Naive thymus-derived CD8-positive, alpha-beta T cell (primary cell): ENCODE measurements around the gene MEIOSIN. TPM values are rescaled to one million over a fixed set of nuclear protein-coding genes. Genes with fewer than 3 reads are reported as not detected.
A peak's percentile ranks its signal among the peaks of the same experiment; 100 is the strongest.

Experiments used
- ATAC-seq, 2 donors: fragments of 150-1000 bp; cut with Tn5 transposase in 1 of 2; sonication (Bioruptor Pico), chemical (Tn5 transposase) in 1 of 2; 1 replicate in 1 of 2; 2 replicates in 1 of 2; pipeline ENCODE4 v1.10.0; 2021; ENCODE audit warnings: mild to moderate bottlenecking in 2 of 2, moderate library complexity in 2 of 2
- POLR2A ChIA-PET: fragments of 350-600 bp; sonication (Branson Sonifier 250); formaldehyde crosslinking; loops from one replicate; lab custom pipeline; 2021; ENCODE audit warnings: antibody characterized with exemption; lab: Charles Lee
- DNase-seq, 10 donors: peaks; one replicate each; pipeline versions ENCODE4 v3.0.0 to v3.0.0-alpha.2; 2020 to 2022
- H3K27ac Mint-ChIP-seq, 10 donors: one replicate each; pipeline ENCODE4 v1.8.0; 2020 to 2022; ENCODE audit warnings: mild to moderate bottlenecking in 10 of 10, mixed read lengths in 10 of 10, moderate library complexity in 4 of 10, inconsistent platforms in 1 of 10
- H3K27me3 Mint-ChIP-seq, 5 donors: one replicate each; pipeline ENCODE4 v1.8.0; 2021 to 2022; ENCODE audit warnings: mixed read lengths in 5 of 5
- H3K36me3 Mint-ChIP-seq, 3 donors: one replicate each; pipeline ENCODE4 v1.8.0; 2020 to 2022; ENCODE audit warnings: mixed read lengths in 3 of 3, mild to moderate bottlenecking in 2 of 3, inconsistent platforms in 1 of 3
- H3K4me1 Mint-ChIP-seq, 4 donors: one replicate each; pipeline ENCODE4 v1.8.0; 2021 to 2022; ENCODE audit warnings: mixed read lengths in 4 of 4
- H3K4me3 Mint-ChIP-seq, 10 donors: one replicate each; pipeline ENCODE4 v1.8.0; 2020 to 2022; ENCODE audit warnings: mild to moderate bottlenecking in 10 of 10, mixed read lengths in 10 of 10, moderate library complexity in 6 of 10, inconsistent platforms in 1 of 10
- H3K9me3 Mint-ChIP-seq, 9 donors: one replicate each; pipeline ENCODE4 v1.8.0; 2020 to 2022; ENCODE audit warnings: mixed read lengths in 9 of 9, mild to moderate bottlenecking in 3 of 9, inconsistent platforms in 1 of 9, moderate library complexity in 1 of 9
- polyA plus RNA-seq, 3 donors: library from polyadenylated mRNA; unstranded; fragments of 300-500 nt; fragmentation: Illumina TruSeq; gene quantifications; one replicate each; pipeline ENCODE4 v1.2.3, GENCODE V29; 2021
- total RNA-seq, 8 experiments: library from RNA in 2 of 8; stranded (reverse) in 2 of 8; gene quantifications; one replicate each; pipeline ENCODE4 v1.2.3 and lab custom pipeline; 2021 to 2026

MEIOSIN gene
- total and polyA plus RNA-seq, 5 experiments from 2014 or later: not detected

GRCh38 chr19:45785097-45785496, 51.9 kb downstream of the MEIOSIN start:
- Mint-ChIP-seq H3K4me3 (no peak overlapping the region), H3K27ac (no peak overlapping the region), H3K36me3 (peaks cover 7 to 45% (median 38%) of the 10 kb centered on the region in 3 donors), H3K4me1 (peaks cover 2 to 20% (median 11%) of the 10 kb centered on the region in 4 donors), H3K27me3 (peaks cover 9 to 53% (median 16%) of the 10 kb centered on the region in 5 donors), H3K9me3 (no peaks in the 10 kb centered on the region)
- DNase-seq (no peak), ATAC-seq (no peak)
- POLR2A ChIA-PET: interaction anchor here (1.6 kb wide), 1 partner anchor 15 kb away, joined by 8 read pairs; the partner anchor contains the start of gene SIX5

DNA sequence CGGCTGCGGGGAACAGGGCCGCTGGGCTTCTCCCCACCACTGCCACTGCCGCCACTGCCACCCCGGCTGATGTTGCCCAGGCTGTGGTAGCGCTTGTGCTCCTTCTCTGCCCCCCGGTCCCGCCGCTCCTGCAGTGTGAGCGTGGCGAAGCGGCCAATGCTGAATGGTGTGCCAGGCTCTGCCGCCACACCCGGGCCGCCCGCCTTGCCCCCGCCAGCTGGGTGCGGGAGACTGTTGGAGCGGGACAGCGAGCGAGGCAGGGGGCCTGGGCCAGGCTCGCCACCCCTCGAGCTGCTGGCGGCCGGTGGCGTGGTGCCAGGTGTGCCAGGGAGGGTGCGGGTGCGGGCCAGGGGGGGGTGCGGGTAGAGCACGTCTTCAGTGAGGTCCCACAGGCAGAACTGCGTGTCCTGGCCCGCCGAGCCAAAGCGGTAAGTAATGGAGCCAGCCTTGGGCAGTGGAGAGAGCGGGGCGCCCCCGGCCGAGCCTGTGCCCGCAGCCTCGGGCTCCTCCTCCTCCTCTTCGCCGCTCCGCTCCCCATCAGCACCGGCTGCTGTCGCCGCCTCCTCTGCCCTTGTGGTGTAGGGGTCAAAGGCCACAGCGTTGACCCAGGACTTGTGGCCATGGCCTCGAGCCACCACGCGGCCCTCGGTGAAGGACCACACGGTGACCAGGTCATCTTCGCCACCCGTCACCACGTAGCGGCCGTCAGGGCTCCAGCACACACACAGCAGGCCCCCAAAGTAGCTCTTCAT, 52.7 kb downstream of the MEIOSIN start:
- H3K36me3 Mint-ChIP-seq: peaks cover 7 to 53% (median 38%) of the 10 kb centered on the region in 3 donors
- H3K9me3 Mint-ChIP-seq: no peaks in the 10 kb centered on the region
- H3K27ac Mint-ChIP-seq: no peak overlapping the region
- POLR2A ChIA-PET: no interaction called here
- ATAC-seq (no peak), DNase-seq (no peak)
- peaks cover 5 to 44% (median 11%) of the 10 kb centered on the region in 5 donors for H3K27me3 Mint-ChIP-seq
- peaks cover 6 to 20% (median 13%) of the 10 kb centered on the region in 4 donors for H3K4me1 Mint-ChIP-seq
- H3K4me3 Mint-ChIP-seq: no peak overlapping the region

- no peaks in the 10 kb centered on the region for H3K9me3 Mint-ChIP-seq
- no peak overlapping the region for H3K27ac Mint-ChIP-seq
- ATAC-seq: no peak
- H3K4me1 Mint-ChIP-seq: peaks cover 12 to 23% (median 17%) of the 10 kb centered on the region in 4 donors
- POLR2A ChIA-PET: no interaction called here
- H3K36me3 Mint-ChIP-seq: peaks cover 7 to 53% (median 38%) of the 10 kb centered on the region in 3 donors
- DNase-seq: no peak
- H3K27me3 Mint-ChIP-seq: peaks cover 3 to 38% (median 8%) of the 10 kb centered on the region in 5 donors
- no peak overlapping the region for H3K4me3 Mint-ChIP-seq
These were observed 53.3 kb downstream of the MEIOSIN start for GRCh38 chr19:45786533-45786894.

- no peaks in the 10 kb centered on the region for H3K9me3 Mint-ChIP-seq
- H3K27me3 Mint-ChIP-seq: peaks cover 5 to 40% (median 11%) of the 10 kb centered on the region in 5 donors
- DNase-seq: no peak
- H3K4me1 Mint-ChIP-seq: peaks cover 32 to 45% (median 34%) of the 10 kb centered on the region in 4 donors
- peak overlapping the region in 1 of 10 donors; percentile 57 for H3K27ac Mint-ChIP-seq
- H3K4me3 Mint-ChIP-seq: no peak overlapping the region
- no peak for ATAC-seq
- peaks cover 7 to 48% (median 38%) of the 10 kb centered on the region in 3 donors for H3K36me3 Mint-ChIP-seq
- POLR2A ChIA-PET: interaction anchor here (0.5 to 5.6 kb wide), 4 partner anchors 11 to 97 kb away, joined by 3 to 60 read pairs (median 4); partner anchors contain the start of genes IRF2BP1 and SIX5
These were observed 56.0 kb downstream of the MEIOSIN start for GRCh38 chr19:45789035-45789786.

GRCh38 chr19:45790942-45791341, 57.7 kb downstream of the MEIOSIN start:
- peak in 1 of 2 donors; percentile 19 for ATAC-seq
- peaks cover 9 to 53% (median 25%) of the 10 kb centered on the region in 5 donors for H3K27me3 Mint-ChIP-seq
- peaks cover 7 to 48% (median 35%) of the 10 kb centered on the region in 3 donors for H3K36me3 Mint-ChIP-seq
- peak overlapping the region in 6 of 10 donors; percentile 17 to 84 (median 49) for H3K27ac Mint-ChIP-seq
- no peaks in the 10 kb centered on the region for H3K9me3 Mint-ChIP-seq
- H3K4me1 Mint-ChIP-seq: peaks cover 34 to 45% (median 37%) of the 10 kb centered on the region in 4 donors
- peak overlapping the region; percentile 79 to 93 (median 90) for H3K4me3 Mint-ChIP-seq
- DNase-seq: peak in 5 of 10 donors; percentile 13 to 58 (median 55)
- POLR2A ChIA-PET: interaction anchor here (1.1 to 5.6 kb wide), 3 partner anchors 9 to 22 kb away, joined by 3 to 60 read pairs (median 7); partner anchors contain the start of genes DMPK and SIX5

- Mint-ChIP-seq H3K4me1 (peaks cover 34 to 45% (median 37%) of the 10 kb centered on the region in 4 donors), H3K27ac (peak overlapping the region; percentile 45 to 91 (median 84)), H3K4me3 (peak overlapping the region; percentile 79 to 93 (median 90)), H3K9me3 (no peaks in the 10 kb centered on the region), H3K36me3 (peaks cover 7 to 42% (median 27%) of the 10 kb centered on the region in 3 donors), H3K27me3 (peaks cover 9 to 57% (median 32%) of the 10 kb centered on the region in 5 donors)
- ATAC-seq (peak in 1 of 2 donors; percentile 20), DNase-seq (peak in 1 of 10 donors; percentile 19)
- POLR2A ChIA-PET: interaction anchor here (0.7 to 5.6 kb wide), 10 partner anchors 10 to 293 kb away, joined by 3 to 60 read pairs (median 4); partner anchors contain the start of genes DMPK and SIX5
These were observed 58.7 kb downstream of the MEIOSIN start for GRCh38 chr19:45791744-45792469.

- H3K4me3 Mint-ChIP-seq: peak within 1 kb of the TSS; percentile 83 to 94 (median 90)
- H3K9me3 Mint-ChIP-seq: no peaks in the 10 kb centered on the region
- ATAC-seq (peak; percentile 82 to 94), DNase-seq (peak; percentile 98 to 99 (median 99))
- H3K4me1 Mint-ChIP-seq: peaks cover 34 to 44% (median 37%) of the 10 kb centered on the region in 4 donors
- POLR2A ChIA-PET: interaction anchor here (0.7 to 5.6 kb wide), 10 partner anchors 10 to 293 kb away, joined by 3 to 60 read pairs (median 4); partner anchors contain the start of genes DMPK, FOXA3 and SIX5
- H3K27ac Mint-ChIP-seq: peak within 1 kb of the TSS; percentile 45 to 95 (median 90)
- H3K27me3 Mint-ChIP-seq: peaks cover 9 to 56% (median 33%) of the 10 kb centered on the region in 5 donors
- peaks cover 7 to 34% (median 21%) of the 10 kb centered on the region in 3 donors for H3K36me3 Mint-ChIP-seq
These were observed 59.4 kb downstream of the MEIOSIN start, which contains the start of gene DMWD for GRCh38 chr19:45792470-45793177. DMWD (minus strand) TSS chr19:45792845; CDS start chr19:45792756, 89 bp downstream.

DNA sequence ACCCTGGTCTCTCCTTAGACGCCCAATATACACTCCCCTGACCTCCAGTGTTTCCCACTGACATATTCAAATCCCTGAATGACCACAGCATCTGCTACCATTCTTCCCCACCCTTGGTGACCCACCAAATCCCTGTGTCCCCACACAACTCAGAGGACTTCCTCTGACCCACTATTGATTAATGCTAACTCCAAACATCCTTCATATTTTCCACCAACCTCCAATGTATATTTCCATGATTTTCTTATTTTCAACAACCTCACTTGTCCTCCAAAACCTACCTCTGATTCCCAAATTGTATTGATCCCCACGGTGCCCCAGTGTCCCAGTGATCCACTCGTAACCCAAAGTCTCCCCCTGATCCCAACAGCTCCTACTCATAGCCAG, 59.9 kb downstream of the MEIOSIN start:
- peak overlapping the region; percentile 76 to 94 (median 85) for H3K4me3 Mint-ChIP-seq
- no peak for ATAC-seq
- peaks cover 11 to 56% (median 35%) of the 10 kb centered on the region in 5 donors for H3K27me3 Mint-ChIP-seq
- POLR2A ChIA-PET: interaction anchor here (0.7 to 5.6 kb wide), 7 partner anchors 11 to 211 kb away, joined by 3 to 60 read pairs (median 3); partner anchors contain the start of genes DMPK, FOXA3 and SIX5
- peak overlapping the region; percentile 40 to 95 (median 89) for H3K27ac Mint-ChIP-seq
- H3K36me3 Mint-ChIP-seq: peaks cover 7 to 29% (median 15%) of the 10 kb centered on the region in 3 donors
- H3K9me3 Mint-ChIP-seq: no peaks in the 10 kb centered on the region
- DNase-seq: no peak
- H3K4me1 Mint-ChIP-seq: peaks cover 31 to 39% (median 36%) of the 10 kb centered on the region in 4 donors

DNA sequence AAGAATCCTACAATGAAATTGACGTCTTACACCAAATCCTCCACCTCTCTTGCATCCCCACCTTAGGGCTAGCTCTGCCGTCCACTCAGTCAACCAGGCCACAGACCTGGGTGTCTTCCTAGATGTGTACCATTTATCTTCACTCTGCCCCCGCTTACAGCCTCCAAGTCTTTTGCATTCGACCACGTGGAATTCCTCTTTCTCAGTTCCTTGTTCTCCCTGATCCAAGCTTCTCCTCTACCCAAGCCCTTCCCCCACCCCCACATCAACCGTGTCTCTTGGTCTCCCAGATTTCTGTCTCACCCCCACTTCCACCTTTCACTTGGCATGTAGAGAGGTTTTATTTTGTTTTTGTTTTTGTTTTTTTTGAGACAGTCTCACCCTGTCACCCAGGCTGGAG, 60.6 kb downstream of the MEIOSIN start:
- Mint-ChIP-seq H3K36me3 (peaks cover 6 to 22% (median 11%) of the 10 kb centered on the region in 3 donors), H3K27me3 (peaks cover 12 to 54% (median 32%) of the 10 kb centered on the region in 5 donors), H3K9me3 (no peaks in the 10 kb centered on the region), H3K27ac (peak overlapping the region in 9 of 10 donors; percentile 48 to 95 (median 75)), H3K4me1 (peaks cover 30 to 38% (median 36%) of the 10 kb centered on the region in 4 donors), H3K4me3 (peak overlapping the region in 8 of 10 donors; percentile 29 to 94 (median 78))
- ATAC-seq (no peak), DNase-seq (no peak)
- POLR2A ChIA-PET: interaction anchor here (0.7 to 5.6 kb wide), 2 partner anchors 25 to 70 kb away, joined by 6 to 60 read pairs; partner anchors contain the start of gene SIX5

GRCh38 chr19:45794627-45795026, 61.4 kb downstream of the MEIOSIN start:
- peaks cover 31 to 41% (median 40%) of the 10 kb centered on the region in 4 donors for H3K4me1 Mint-ChIP-seq

More at GRCh38 chr19:45794627-45795026, 61.4 kb downstream of the MEIOSIN start:
- Mint-ChIP-seq H3K9me3 (no peaks in the 10 kb centered on the region), H3K27ac (peak overlapping the region in 4 of 10 donors; percentile 54 to 95 (median 74)), H3K36me3 (peaks cover 0 to 14% (median 4%) of the 10 kb centered on the region in 3 donors), H3K27me3 (peaks cover 16 to 56% (median 30%) of the 10 kb centered on the region in 5 donors), H3K4me3 (peak overlapping the region in 4 of 10 donors; percentile 4 to 48 (median 24))
- DNase-seq: no peak
- ATAC-seq: no peak
- POLR2A ChIA-PET: interaction anchor here (0.6 to 5.6 kb wide), 3 partner anchors 14 to 109 kb away, joined by 4 to 60 read pairs (median 7); partner anchors contain the start of gene SIX5
